ENCODE measurements around the gene DNAH2.

Gene DNAH2

GRCh38 chr17:7755095-7755890 lies 37.7 kb downstream of the DNAH2 start:
- no peak overlapping the region for H3K4me3 ChIP-seq (replicated peaks; ENCODE audit: low read depth, low read length)
- DNase-seq (ENCODE audit: extremely low read depth, low read depth): no peak
- no peak for TF ChIP-seq CTCF (IDR thresholded peaks at IDR 0.05; ENCODE audit: low read depth, low read length, missing control alignments)

- no peak for TF ChIP-seq CTCF (IDR thresholded peaks at IDR 0.05; ENCODE audit: low read depth, low read length, missing control alignments)
- DNase-seq (ENCODE audit: extremely low read depth, low read depth): no peak
- H3K4me3 ChIP-seq (replicated peaks; ENCODE audit: low read depth, low read length): no peak overlapping the region
Observed at GRCh38 chr17:7756968-7757367, 39.4 kb downstream of the DNAH2 start.

DNA sequence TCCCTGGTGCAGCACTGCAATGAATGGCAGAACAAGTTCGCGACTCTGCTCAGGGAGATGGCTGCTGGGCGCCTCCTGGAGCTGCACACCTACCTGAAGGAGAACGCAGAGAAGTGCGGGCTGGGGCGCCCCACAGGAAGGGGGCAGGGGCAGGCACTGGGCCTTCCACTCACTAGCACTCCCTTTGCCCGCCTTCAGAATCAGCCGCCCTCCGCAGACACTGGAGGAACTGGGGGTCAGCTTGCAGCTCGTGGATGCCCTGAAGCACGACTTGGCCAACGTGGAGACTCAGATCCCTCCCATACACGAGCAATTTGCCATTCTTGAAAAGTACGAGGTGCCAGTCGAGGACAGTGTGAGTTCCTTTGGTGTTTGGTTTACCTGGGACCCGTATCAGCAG lies 46.4 kb downstream of the DNAH2 start:
- DNase-seq (ENCODE audit: extremely low read depth, low read depth): no peak
- no peak for TF ChIP-seq CTCF (IDR thresholded peaks at IDR 0.05; ENCODE audit: low read depth, low read length, missing control alignments)
- H3K4me3 ChIP-seq (replicated peaks; ENCODE audit: low read depth, low read length): no peak overlapping the region

GRCh38 chr17:7767004-7767403 lies 49.5 kb downstream of the DNAH2 start:
- no peak for TF ChIP-seq CTCF (IDR thresholded peaks at IDR 0.05; ENCODE audit: low read depth, low read length, missing control alignments)
- no peak for DNase-seq (ENCODE audit: extremely low read depth, low read depth)
- no peak overlapping the region for H3K4me3 ChIP-seq (replicated peaks; ENCODE audit: low read depth, low read length)

DNA sequence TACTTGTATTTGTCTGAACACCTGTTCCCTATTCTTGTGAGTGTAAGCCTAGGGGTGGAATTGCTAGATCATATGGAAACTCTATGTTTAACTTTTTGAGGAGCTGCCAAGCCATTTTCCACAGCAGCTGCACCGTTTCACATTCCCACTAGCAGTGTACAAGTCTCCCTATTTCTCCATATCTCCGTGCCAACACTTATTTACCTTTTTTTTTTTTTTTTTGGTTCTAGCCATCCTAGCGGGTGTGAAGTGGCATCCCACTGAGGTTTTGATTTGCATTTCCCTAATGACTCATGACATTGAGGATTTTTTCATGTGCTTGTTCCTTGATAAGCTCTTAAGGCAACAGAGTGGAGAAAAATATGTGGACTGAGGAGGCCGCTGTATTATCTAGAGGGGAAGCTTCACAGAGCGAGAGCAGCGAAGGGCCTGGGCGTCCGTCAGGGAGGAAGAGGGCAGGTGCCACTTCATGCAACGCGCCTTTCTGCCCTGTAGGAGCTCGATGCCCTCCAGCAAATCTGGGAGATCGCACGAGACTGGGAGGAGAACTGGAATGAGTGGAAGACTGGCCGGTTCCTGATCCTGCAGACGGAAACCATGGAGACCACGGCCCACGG lies 50.0 kb downstream of the DNAH2 start:
- no peak for TF ChIP-seq CTCF (IDR thresholded peaks at IDR 0.05; ENCODE audit: low read depth, low read length, missing control alignments)
- no peak for DNase-seq (ENCODE audit: extremely low read depth, low read depth)
- no peak overlapping the region for H3K4me3 ChIP-seq (replicated peaks; ENCODE audit: low read depth, low read length)

- H3K4me3 ChIP-seq (replicated peaks; ENCODE audit: low read depth, low read length): no peak overlapping the region
- no peak for DNase-seq (ENCODE audit: extremely low read depth, low read depth)
- no peak for TF ChIP-seq CTCF (IDR thresholded peaks at IDR 0.05; ENCODE audit: low read depth, low read length, missing control alignments)
Observed at GRCh38 chr17:7769854-7770253, 52.3 kb downstream of the DNAH2 start.

All from HFF-Myc (cell line).